ENCODE measurements around the gene DCAF6. TPM values are rescaled to one million over a fixed set of nuclear protein-coding genes. Genes with fewer than 3 reads are reported as not detected.

The DCAF6 gene
- total RNA-seq, 1 donor from 2014 or later = 28.1 TPM

- TF ChIP-seq CTCF (IDR thresholded peaks at IDR 0.05; ENCODE audit: partially characterized antibody, unreplicated experiment) = no peak
- no peak overlapping the region for H3K27ac Mint-ChIP-seq (ENCODE audit: unreplicated experiment)
- no peak overlapping the region for H3K4me3 Mint-ChIP-seq (ENCODE audit: unreplicated experiment)
- H3K27me3 Mint-ChIP-seq (ENCODE audit: unreplicated experiment) = peaks cover 2% of the 10 kb centered on the region
- H3K9me3 Mint-ChIP-seq (ENCODE audit: unreplicated experiment) = peaks cover 2% of the 10 kb centered on the region
- H3K36me3 Mint-ChIP-seq (ENCODE audit: unreplicated experiment) = no peaks in the 10 kb centered on the region
- no peak for DNase-seq
- peaks cover 3% of the 10 kb centered on the region for H3K4me1 Mint-ChIP-seq (ENCODE audit: low read depth, unreplicated experiment)
Observed at GRCh38 chr1:167899253-167899681, 37.2 kb upstream of the DCAF6 start.

- TF ChIP-seq CTCF (IDR thresholded peaks at IDR 0.05; ENCODE audit: partially characterized antibody, unreplicated experiment) = no peak
- H3K36me3 Mint-ChIP-seq (ENCODE audit: unreplicated experiment) = no peaks in the 10 kb centered on the region
- no peak overlapping the region for H3K4me3 Mint-ChIP-seq (ENCODE audit: unreplicated experiment)
- H3K9me3 Mint-ChIP-seq (ENCODE audit: unreplicated experiment) = peaks cover 2% of the 10 kb centered on the region
- H3K27ac Mint-ChIP-seq (ENCODE audit: unreplicated experiment) = no peak overlapping the region
- H3K27me3 Mint-ChIP-seq (ENCODE audit: unreplicated experiment) = peaks cover 2% of the 10 kb centered on the region
- H3K4me1 Mint-ChIP-seq (ENCODE audit: low read depth, unreplicated experiment) = peaks cover 16% of the 10 kb centered on the region
- no peak for DNase-seq
Observed at GRCh38 chr1:167900907-167901306, 35.6 kb upstream of the DCAF6 start.

- TF ChIP-seq CTCF (IDR thresholded peaks at IDR 0.05; ENCODE audit: partially characterized antibody, unreplicated experiment) = no peak
- no peaks in the 10 kb centered on the region for H3K36me3 Mint-ChIP-seq (ENCODE audit: unreplicated experiment)
Observed at GRCh38 chr1:167904652-167905130, 31.8 kb upstream of the DCAF6 start.

GRCh38 chr1:167905182-167905581 is 31.3 kb upstream of the DCAF6 start:
- Mint-ChIP-seq H3K27me3 (ENCODE audit: unreplicated experiment) (no peaks in the 10 kb centered on the region), H3K9me3 (ENCODE audit: unreplicated experiment) (peaks cover 2% of the 10 kb centered on the region), H3K4me3 (ENCODE audit: unreplicated experiment) (no peak overlapping the region), H3K36me3 (ENCODE audit: unreplicated experiment) (peaks cover 4% of the 10 kb centered on the region), H3K27ac (ENCODE audit: unreplicated experiment) (peak overlapping the region; percentile 49), H3K4me1 (ENCODE audit: low read depth, unreplicated experiment) (peaks cover 16% of the 10 kb centered on the region)
- TF ChIP-seq CTCF (IDR thresholded peaks at IDR 0.05; ENCODE audit: partially characterized antibody, unreplicated experiment) = no peak
- DNase-seq = no peak

More at GRCh38 chr1:167904652-167905130, 31.8 kb upstream of the DCAF6 start:
- peaks cover 16% of the 10 kb centered on the region for H3K4me1 Mint-ChIP-seq (ENCODE audit: low read depth, unreplicated experiment)
- DNase-seq = no peak
- peak overlapping the region; percentile 67 for H3K27ac Mint-ChIP-seq (ENCODE audit: unreplicated experiment)
- no peaks in the 10 kb centered on the region for H3K27me3 Mint-ChIP-seq (ENCODE audit: unreplicated experiment)
- no peaks in the 10 kb centered on the region for H3K9me3 Mint-ChIP-seq (ENCODE audit: unreplicated experiment)
- no peak overlapping the region for H3K4me3 Mint-ChIP-seq (ENCODE audit: unreplicated experiment)

- no peak for DNase-seq
- TF ChIP-seq CTCF (IDR thresholded peaks at IDR 0.05; ENCODE audit: partially characterized antibody, unreplicated experiment) = no peak
- Mint-ChIP-seq H3K27me3 (ENCODE audit: unreplicated experiment) (no peaks in the 10 kb centered on the region), H3K27ac (ENCODE audit: unreplicated experiment) (peak overlapping the region; percentile 49), H3K4me1 (ENCODE audit: low read depth, unreplicated experiment) (peaks cover 16% of the 10 kb centered on the region), H3K36me3 (ENCODE audit: unreplicated experiment) (peaks cover 5% of the 10 kb centered on the region), H3K9me3 (ENCODE audit: unreplicated experiment) (peaks cover 3% of the 10 kb centered on the region), H3K4me3 (ENCODE audit: unreplicated experiment) (no peak overlapping the region)
Observed at GRCh38 chr1:167905671-167906070, 30.8 kb upstream of the DCAF6 start.
